Neuron (in vitro differentiated cells): Measurements from ENCODE around the gene CEPT1.

ENCODE experiments used
- H2AFZ ChIP-seq: one replicate; pipeline ENCODE4 v1.6.1; 2013; ENCODE audit warnings: low read depth, mild to moderate bottlenecking, inconsistent platforms, low read length, moderate library complexity
- H3K27me3 ChIP-seq: one replicate; pipeline ENCODE4 v1.6.1; 2013; ENCODE audit warnings: low read length; ENCODE audit not compliant: insufficient read depth
- H3K36me3 ChIP-seq: one replicate; pipeline ENCODE4 v1.6.1; 2013; ENCODE audit warnings: low read length; ENCODE audit not compliant: insufficient read depth
- H3K4me1 ChIP-seq: one replicate; pipeline ENCODE4 v1.6.1; 2013; ENCODE audit warnings: low read length; ENCODE audit not compliant: insufficient read depth
- H3K4me3 ChIP-seq: 2 replicates; pipeline ENCODE4 v1.5.1; 2013; ENCODE audit warnings: mild to moderate bottlenecking, low read length, moderate library complexity
- H3K9me3 ChIP-seq: one replicate; pipeline ENCODE4 v1.6.1; 2013; ENCODE audit warnings: low read length

The CEPT1 gene

DNA sequence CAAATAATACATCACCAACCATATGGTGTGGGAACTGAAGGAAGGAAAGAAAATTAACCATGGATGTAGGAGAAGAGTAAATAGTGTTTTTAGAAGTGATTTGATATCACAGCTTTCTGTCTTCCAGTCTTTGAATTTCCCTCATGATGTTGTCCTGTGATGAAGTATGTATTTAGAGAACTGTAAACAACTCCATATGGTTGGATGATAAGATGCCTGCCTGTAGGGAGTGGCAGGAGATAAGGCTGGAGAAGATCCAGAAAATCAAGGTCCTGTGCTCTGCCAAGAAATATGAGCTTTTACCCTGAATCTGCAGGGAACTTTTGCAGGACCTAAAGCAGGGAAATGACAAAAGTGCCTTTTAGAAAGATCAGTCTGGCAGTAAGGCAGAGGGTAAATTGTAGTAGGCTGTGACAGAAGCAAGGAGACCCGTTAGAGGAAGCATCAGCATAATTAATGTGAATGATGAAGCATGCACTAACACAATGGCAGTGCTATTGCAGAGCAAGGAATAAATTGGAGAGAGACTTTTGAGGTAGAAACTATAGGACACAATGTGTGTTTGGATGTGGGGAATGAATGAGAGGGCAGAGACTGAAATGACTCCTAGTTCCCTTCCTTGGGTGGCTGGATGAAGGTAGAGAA is 21.9 kb downstream of the CEPT1 start:
- no peak overlapping the region for H3K4me3 ChIP-seq
- no peaks in the 10 kb centered on the region for H3K9me3 ChIP-seq
- no peaks in the 10 kb centered on the region for H3K27me3 ChIP-seq
- H3K4me1 ChIP-seq: no peaks in the 10 kb centered on the region
- no peak overlapping the region for H2AFZ ChIP-seq
- peaks cover 16% of the 10 kb centered on the region for H3K36me3 ChIP-seq

DNA sequence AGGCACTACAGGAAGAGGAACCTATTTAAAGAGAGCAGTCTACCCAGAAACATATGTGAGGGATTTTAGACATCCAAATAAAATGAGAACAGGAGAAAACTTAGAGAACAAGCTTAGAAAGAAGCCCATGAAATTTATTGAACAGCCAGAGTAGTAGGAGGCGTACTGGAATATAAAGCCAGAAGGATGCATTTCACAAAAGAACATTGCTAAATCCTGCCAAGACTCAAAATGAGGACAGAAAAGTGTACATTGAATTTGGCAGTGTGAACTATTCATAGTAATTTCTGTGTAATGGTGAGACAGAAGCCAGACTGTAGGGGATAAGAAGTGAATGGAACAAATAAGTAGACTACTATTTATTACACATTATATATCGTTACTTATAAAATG is 22.5 kb downstream of the CEPT1 start:
- H3K36me3 ChIP-seq: peaks cover 17% of the 10 kb centered on the region

DNA sequence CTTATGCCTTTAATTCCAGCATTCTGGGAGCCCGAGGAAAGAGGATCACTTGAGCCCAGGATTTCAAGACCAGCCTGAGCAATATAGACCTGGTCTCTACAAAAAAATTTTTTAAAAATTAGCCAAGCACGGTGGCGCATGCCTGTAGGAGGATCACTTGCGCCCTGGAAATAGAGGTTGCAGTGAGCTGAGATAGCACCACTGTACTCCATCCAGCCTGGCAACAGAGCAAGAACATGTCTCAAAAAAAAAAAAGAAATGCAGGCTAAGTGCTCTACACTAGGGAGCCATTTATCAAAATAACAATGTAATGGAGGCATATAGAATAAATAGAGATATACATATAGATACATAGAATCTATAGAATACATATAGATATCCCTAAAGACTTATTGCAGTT is 23.3 kb downstream of the CEPT1 start:
- Histone ChIP-seq H3K9me3 (no peaks in the 10 kb centered on the region), H3K27me3 (no peaks in the 10 kb centered on the region), H3K4me3 (no peak overlapping the region), H2AFZ (no peak overlapping the region), H3K36me3 (peaks cover 26% of the 10 kb centered on the region), H3K4me1 (no peaks in the 10 kb centered on the region)

More for the DNA sequence above, 22.5 kb downstream of the CEPT1 start:
- no peak overlapping the region for H3K4me3 ChIP-seq
- H3K4me1 ChIP-seq: no peaks in the 10 kb centered on the region
- no peak overlapping the region for H2AFZ ChIP-seq
- no peaks in the 10 kb centered on the region for H3K9me3 ChIP-seq
- H3K27me3 ChIP-seq: no peaks in the 10 kb centered on the region

DNA sequence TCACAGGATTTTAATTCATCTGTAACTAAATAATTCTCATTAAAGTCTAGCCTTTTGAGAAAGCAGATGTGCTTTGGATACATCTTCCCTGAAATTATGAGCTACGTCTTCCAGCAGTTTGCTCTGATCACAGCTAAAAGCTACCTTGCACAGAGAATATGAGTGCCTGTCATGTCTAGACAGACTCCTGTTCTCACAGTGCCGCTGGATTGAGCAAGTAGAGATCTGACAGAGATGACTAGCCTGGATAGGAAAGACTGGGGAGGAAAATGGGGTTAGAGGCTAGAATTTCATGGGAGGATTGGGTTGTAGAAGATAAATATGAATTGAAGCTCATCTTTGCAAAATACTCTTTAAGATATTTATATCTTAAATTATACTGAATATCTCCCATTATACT is 24.1 kb downstream of the CEPT1 start:
- Histone ChIP-seq H3K36me3 (peaks cover 26% of the 10 kb centered on the region), H3K27me3 (no peaks in the 10 kb centered on the region)

DNA sequence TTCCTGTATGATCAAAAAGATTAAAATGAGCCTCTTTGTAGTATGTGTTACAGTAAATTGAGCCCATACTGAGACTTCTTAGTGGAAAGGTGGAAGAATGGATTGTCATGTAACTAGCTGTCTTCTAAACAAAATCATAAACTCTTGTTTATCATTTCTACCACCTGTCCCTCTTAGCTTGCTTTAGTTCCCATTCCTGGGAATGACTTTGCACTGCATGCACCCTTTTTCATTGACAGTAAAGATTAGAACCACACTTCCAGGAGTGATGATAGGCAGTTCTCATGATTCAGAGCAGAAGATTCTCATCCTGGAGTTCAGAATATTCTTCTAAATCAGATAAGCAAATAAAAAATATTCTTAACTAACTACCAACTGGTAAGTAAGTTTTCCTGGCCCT is 32.4 kb downstream of the CEPT1 start:
- no peak overlapping the region for H2AFZ ChIP-seq
- H3K36me3 ChIP-seq: peaks cover 28% of the 10 kb centered on the region
- no peaks in the 10 kb centered on the region for H3K27me3 ChIP-seq
- H3K4me3 ChIP-seq: no peak overlapping the region
- H3K9me3 ChIP-seq: no peaks in the 10 kb centered on the region
- H3K4me1 ChIP-seq: no peaks in the 10 kb centered on the region

More for the DNA sequence above, 24.1 kb downstream of the CEPT1 start:
- Histone ChIP-seq H3K4me1 (no peaks in the 10 kb centered on the region), H3K4me3 (no peak overlapping the region), H3K9me3 (no peaks in the 10 kb centered on the region), H2AFZ (no peak overlapping the region)

DNA sequence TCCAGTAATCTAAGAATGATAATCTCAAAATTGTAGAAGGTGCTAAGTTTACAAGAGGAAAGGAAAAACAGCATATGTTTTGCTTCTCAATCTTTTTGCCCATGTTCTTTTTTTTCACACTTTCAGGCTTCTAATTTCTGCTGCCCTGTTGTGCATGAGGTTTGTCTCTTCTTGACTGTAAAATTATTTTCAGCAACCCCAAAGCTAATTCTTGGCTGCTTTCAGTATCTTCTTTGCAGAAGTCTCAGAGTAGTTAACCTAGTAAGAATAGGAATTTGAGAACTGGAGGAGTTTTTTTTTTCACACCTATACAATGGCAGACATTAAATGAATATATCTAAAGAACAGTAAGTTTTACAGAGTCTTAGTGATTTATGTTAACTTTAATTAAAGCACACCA is 34.0 kb downstream of the CEPT1 start:
- Histone ChIP-seq H3K36me3 (peaks cover 31% of the 10 kb centered on the region), H3K4me3 (no peak overlapping the region), H2AFZ (no peak overlapping the region), H3K27me3 (no peaks in the 10 kb centered on the region), H3K9me3 (no peaks in the 10 kb centered on the region), H3K4me1 (no peaks in the 10 kb centered on the region)

DNA sequence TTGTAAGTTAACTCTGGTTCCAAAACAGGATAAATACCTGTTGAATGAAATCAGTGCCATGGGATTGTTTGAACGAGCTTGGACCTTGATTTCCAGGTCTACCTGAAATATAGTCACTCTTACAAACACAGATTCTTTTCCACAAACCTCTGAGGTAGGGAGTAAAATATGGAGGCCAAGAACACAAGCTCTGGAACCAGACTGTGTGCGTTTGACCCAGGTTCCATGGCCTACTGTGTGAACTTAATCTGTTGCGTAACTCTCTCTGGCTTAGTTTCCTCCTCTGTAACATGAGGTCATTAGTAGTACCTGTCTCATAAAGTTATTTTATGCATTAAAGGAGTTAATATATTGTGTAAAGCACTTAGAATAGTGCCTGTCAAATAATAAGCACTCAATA is 35.3 kb downstream of the CEPT1 start:
- Histone ChIP-seq H3K36me3 (peaks cover 31% of the 10 kb centered on the region), H2AFZ (no peak overlapping the region), H3K4me3 (no peak overlapping the region), H3K4me1 (no peaks in the 10 kb centered on the region), H3K27me3 (no peaks in the 10 kb centered on the region), H3K9me3 (no peaks in the 10 kb centered on the region)

DNA sequence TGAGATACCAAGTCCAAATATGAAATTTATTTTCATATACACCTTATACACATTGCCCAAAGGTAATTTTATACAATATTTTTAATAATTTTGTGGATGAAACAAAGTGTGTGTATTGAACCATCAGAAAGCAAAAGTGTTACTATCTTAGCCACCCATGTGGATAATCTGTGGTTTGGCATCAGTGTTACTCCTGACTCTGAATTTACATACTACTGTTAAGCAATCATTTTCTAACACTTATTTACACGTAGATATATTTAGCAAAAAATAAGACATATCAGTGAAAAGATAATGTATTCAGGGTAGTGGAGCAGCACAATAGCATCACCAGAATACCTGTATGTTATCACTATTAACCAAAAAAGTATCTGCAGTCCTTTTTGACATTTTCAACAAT is 36.7 kb downstream of the CEPT1 start:
- Histone ChIP-seq H3K4me3 (no peak overlapping the region), H3K9me3 (no peaks in the 10 kb centered on the region), H3K36me3 (peaks cover 31% of the 10 kb centered on the region), H3K4me1 (no peaks in the 10 kb centered on the region), H3K27me3 (no peaks in the 10 kb centered on the region), H2AFZ (no peak overlapping the region)

DNA sequence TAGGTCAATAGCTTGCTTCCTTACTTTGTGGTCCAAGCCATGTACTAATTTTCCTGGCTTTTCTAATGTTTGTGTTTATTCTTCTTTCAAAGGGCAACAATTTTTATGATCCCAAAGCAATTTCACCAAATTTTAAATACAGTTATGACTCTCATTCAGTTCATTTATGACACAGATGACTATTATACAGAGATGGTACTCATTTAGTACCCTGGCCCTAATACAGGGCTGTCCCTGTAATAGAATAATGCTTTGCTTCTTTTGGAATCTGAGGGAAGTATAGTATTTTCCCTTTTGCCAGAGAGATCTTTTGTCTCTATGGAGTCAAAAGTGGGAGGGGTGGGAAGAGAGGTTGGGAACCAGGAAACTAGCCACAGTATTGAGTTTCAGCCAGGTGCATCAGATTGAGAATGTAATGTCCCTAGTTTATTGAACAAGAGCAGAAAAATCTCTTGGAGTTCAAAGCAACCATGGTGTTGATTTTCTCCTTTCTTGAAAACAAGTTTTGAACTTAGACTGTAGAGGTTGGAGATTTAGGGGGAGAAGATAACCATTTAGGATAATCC is 40.0 kb downstream of the CEPT1 start:
- no peaks in the 10 kb centered on the region for H3K4me1 ChIP-seq
- no peak overlapping the region for H2AFZ ChIP-seq
- no peaks in the 10 kb centered on the region for H3K9me3 ChIP-seq
- H3K4me3 ChIP-seq: no peak overlapping the region
- peaks cover 45% of the 10 kb centered on the region for H3K36me3 ChIP-seq
- no peaks in the 10 kb centered on the region for H3K27me3 ChIP-seq

DNA sequence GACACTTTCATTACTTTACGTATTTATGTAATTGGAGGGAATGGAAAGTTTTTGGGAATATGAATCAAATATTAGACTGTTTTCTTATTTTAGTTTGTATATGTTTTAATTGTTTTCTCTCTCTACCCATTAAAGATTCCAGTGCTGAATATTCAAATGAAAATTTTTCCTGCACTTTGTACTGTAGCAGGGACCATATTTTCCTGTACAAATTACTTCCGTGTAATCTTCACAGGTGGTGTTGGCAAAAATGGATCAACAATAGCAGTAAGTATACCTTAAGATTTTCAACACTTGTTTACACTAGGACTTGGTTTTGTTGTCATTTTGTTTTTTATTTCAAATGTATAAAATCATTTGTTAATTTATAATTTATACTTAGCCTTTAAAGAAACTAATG is 42.0 kb downstream of the CEPT1 start:
- Histone ChIP-seq H3K36me3 (peaks cover 58% of the 10 kb centered on the region), H3K27me3 (no peaks in the 10 kb centered on the region), H2AFZ (no peak overlapping the region)

DNA sequence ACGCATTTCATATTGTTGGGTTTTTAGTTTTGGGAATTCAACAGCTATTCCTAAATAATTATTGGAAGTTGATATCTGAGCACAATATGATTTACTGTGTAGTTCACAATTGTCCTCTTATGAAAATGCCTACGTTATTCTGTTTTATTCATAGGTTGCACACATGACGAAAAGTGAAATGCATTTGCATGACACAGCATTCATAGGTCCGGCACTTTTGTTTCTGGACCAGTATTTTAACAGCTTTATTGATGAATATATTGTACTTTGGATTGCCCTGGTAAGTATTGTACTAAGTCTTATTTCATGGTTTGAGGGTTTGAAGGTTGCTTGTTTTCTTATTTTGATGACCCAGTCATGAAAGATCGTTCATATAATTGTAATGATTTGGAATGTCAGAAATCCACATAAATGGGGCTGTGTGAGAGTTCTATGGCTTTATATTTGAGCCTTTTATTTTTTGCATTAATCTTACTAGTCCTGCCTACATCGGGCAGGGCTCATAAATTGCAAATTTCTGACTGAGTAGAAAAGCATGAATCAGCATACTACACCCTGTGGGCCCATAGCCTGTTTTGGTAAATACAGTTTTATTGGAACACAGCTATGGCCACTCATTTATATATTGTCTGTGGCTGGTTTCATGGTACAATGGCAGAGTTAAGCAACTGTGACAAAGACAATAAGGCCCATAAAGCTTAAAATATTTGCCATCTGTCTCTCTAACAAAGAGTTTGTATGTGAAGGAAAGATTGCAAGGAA is 43.5 kb downstream of the CEPT1 start:
- H3K9me3 ChIP-seq: peaks cover 3% of the 10 kb centered on the region
- H3K36me3 ChIP-seq: peaks cover 60% of the 10 kb centered on the region

More for the DNA sequence above, 42.0 kb downstream of the CEPT1 start:
- H3K4me1 ChIP-seq: no peaks in the 10 kb centered on the region
- no peaks in the 10 kb centered on the region for H3K9me3 ChIP-seq
- H3K4me3 ChIP-seq: no peak overlapping the region

DNA sequence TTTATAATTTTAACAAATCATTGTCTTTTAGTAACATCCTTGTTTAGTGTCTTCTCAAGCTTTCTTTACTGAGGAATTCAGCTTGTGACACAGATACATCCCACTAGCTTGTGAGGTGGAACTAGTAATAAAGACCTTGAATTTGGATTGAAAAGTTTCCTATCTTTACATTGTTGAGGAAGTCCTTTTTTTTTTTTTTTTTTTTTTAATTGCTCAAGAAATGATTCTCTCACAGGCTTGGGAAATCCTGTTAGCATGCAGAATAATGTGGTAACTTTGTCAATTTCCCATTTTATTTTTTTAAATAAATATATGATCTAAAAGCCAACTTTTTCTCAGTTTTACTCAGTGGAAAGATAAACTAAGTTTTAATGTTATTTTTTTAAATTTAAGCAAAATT is 44.6 kb downstream of the CEPT1 start:
- H3K4me1 ChIP-seq: no peaks in the 10 kb centered on the region
- H3K4me3 ChIP-seq: no peak overlapping the region
- H3K27me3 ChIP-seq: no peaks in the 10 kb centered on the region
- H2AFZ ChIP-seq: no peak overlapping the region
- H3K9me3 ChIP-seq: peaks cover 3% of the 10 kb centered on the region
- peaks cover 57% of the 10 kb centered on the region for H3K36me3 ChIP-seq

More for the DNA sequence above, 43.5 kb downstream of the CEPT1 start:
- H3K27me3 ChIP-seq: no peaks in the 10 kb centered on the region
- no peak overlapping the region for H3K4me3 ChIP-seq
- no peaks in the 10 kb centered on the region for H3K4me1 ChIP-seq
- no peak overlapping the region for H2AFZ ChIP-seq

DNA sequence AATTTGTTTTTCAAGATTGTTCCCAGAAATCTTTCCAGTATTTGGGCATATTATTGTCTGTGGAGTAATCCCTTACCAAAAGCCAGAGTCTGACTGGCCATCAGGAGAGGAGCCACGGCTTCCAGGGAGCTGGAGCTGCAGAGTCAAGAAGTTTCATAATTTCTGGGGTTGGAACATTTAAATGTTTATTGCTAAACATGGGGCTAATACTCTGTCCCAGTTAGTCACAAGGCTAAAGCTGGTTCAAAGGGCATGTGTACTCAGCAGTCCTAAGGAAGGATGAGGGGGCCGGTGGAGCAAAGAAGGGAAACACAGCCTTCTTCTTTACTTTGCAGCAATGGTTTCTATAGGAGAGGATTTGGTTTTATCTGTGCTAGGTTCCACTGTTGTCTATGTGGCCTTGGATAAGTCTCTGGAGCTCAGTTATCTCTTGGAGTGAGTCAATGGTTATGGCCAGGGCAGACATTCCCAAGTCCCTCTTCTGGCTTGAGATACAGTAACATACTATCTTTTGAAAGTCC is 51.0 kb downstream of the CEPT1 start:
- no peaks in the 10 kb centered on the region for H3K27me3 ChIP-seq
- H3K4me1 ChIP-seq: no peaks in the 10 kb centered on the region
- H3K9me3 ChIP-seq: peaks cover 3% of the 10 kb centered on the region
- H2AFZ ChIP-seq: no peak overlapping the region
- H3K4me3 ChIP-seq: no peak overlapping the region
- H3K36me3 ChIP-seq: peaks cover 26% of the 10 kb centered on the region
